Activated CD4-positive, alpha-beta T cell treated with anti-CD3 and anti-CD28 coated beads, Interleukin-2, amount 50 U/mL, for 4 hours (primary cell): ENCODE measurements around the gene AMTN.

Experiments
- DNase-seq, 2 experiments: peaks; one replicate each; pipeline ENCODE4 v3.0.0-alpha.2; 2020

The AMTN gene

DNA sequence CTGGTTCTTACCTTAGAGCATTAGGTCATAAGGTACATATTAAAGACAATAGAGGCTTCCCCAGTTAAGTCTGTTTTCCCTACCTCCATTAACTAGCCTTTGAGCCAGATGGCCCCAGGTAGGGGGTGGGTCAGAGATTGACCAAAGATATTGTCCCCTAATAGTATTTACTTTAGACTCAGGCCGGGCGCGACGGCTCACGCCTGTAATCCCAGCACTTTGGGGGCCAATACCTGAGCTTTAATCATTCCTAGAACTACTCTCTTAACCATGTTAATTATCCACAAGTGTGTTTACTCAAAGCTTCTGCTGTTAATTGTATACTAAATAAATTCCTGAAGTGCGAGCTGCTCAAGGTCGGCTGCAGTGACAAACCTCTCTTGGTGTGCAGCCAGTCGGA, 45.7 kb downstream of the AMTN start:
- no peak for DNase-seq

DNA sequence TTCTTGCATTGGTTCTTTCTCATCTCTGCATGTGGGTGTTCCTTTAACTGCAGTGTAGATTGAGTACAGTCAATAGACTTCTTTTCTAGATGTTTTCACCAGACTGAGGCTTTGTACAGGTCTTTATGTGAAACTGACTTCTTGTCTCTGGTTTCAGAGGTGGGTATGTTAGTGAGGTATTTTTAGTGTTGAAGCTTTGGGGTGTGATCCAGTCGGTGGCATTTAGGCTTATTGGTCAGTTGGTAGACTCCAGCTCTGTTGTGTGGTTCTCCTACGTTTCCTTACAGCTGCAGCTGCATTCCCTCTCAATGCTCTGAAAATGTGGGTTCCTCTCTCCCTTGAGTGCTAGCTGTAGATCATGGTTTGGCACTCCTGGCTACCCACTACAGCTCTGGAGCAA, 52.4 kb downstream of the AMTN start:
- no peak for DNase-seq

DNA sequence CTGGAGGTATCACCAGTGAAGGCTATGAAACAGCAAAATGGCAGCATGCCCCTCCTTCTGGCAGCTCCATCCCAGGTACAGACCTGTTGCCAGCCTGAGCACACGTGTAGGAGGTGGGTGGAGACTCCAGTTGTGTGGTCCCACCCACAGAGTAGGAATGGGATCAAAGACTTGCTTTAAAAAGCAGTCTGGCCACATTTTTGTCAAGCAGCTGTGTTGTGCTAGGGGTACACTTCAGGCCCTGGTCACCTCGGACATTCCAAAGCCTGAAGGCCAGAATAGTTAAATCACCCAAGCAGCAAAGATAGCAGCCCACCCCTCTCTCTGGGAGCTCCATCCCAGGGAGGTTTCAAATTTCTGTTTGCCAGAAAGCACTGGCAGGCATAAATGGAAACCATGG, 53.4 kb downstream of the AMTN start:
- no peak for DNase-seq

DNA sequence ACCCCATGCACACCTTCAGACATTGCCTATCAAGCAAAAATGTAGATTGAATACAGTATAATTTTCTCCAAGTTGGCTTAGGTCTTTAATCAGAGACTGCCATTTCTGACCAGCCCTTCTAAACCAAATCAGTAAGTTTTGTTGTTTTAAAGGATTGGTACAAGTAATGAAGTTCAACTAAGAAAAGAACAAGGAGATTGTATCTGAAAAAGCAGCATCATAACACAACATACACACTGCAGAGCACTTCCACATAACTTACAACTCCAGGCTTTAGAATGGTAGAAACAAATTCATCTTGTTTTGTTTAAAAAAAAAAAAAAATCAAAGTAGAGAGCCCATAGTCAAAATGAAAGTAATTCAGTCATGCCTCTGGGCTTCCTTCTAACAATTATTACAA, 57.6 kb downstream of the AMTN start:
- DNase-seq: no peak

- no peak for DNase-seq
Observed at GRCh38 chr4:70577220-70577927, 59.0 kb downstream of the AMTN start.

DNA sequence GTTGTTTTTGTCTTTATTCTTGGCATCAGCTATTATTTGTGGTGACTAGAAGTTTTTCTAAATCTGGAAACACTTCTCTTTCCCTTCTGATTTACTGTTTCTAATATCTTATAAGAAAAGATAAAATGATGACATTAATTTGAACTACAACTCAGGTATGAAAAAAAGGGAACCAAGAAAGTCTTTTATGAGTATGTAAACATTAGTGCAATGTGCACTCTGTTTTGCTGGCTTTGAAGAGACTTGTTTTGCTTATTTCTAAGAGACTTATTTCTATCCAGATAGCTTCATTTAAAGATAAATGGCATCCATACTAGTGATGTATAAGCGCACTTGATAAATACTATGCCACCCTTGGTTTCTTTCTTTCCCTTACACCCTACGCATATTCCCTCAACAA, 63.6 kb downstream of the AMTN start:
- no peak for DNase-seq
